HepG2 (cell line): Measurements from ENCODE around the gene TMOD3.

Experiments used
- CCAR2 ChIP-seq: fragments of 200-400 bp; formaldehyde crosslinking; optimal IDR thresholded peaks from 2 replicates; pipeline ENCODE3; 2018; ENCODE audit warnings: low read depth, mild to moderate bottlenecking, low read length, moderate library complexity
- EZH2 ChIP-seq: conservative IDR thresholded peaks from 2 replicates; pipeline ENCODE4 v1.6.1; 2012; ENCODE audit warnings: mild to moderate bottlenecking, low read depth, low read length, moderate library complexity
- NFIC ChIP-seq: IDR thresholded peaks from 2 replicates; pipeline ENCODE4 v1.6.1; 2012; ENCODE audit warnings: mild to moderate bottlenecking, low read length, inconsistent platforms
- ZNF253 ChIP-seq: sonication (generic); formaldehyde crosslinking; IDR thresholded peaks from 2 replicates; pipeline ENCODE4 v1.8.0; 2022; ENCODE audit warnings: mild to moderate bottlenecking, missing genetic modification reagents, borderline replicate concordance
- TF ChIP-seq, protein P1 (sequence below): sonication (generic); formaldehyde crosslinking; IDR thresholded peaks from 2 replicates; pipeline ENCODE4 v1.4.0; 2020; ENCODE audit warnings: missing genetic modification reagents, mild to moderate bottlenecking, borderline replicate concordance
- TF ChIP-seq, protein P2 (sequence below): sonication (generic); formaldehyde crosslinking; IDR thresholded peaks from 2 replicates; pipeline ENCODE4 v1.5.0; 2020; ENCODE audit warnings: mild to moderate bottlenecking, missing genetic modification reagents, moderate library complexity
- TF ChIP-seq, protein P3 (sequence below): sonication (generic); formaldehyde crosslinking; IDR thresholded peaks from 2 replicates; pipeline ENCODE4 v1.5.0; 2020; ENCODE audit warnings: missing genetic modification reagents
- TF ChIP-seq, protein P4 (sequence below), 2 experiments: IDR thresholded peaks; 2 replicates each; pipeline ENCODE4 v1.6.1; 2011 to 2012; ENCODE audit warnings: low read length in 2 of 2, borderline replicate concordance in 1 of 2, low read depth in 1 of 2, mild to moderate bottlenecking in 1 of 2, moderate library complexity in 1 of 2
- TF ChIP-seq, protein P5 (sequence below): sonication (generic); formaldehyde crosslinking; IDR thresholded peaks from 2 replicates; pipeline ENCODE4 v1.5.1; 2020; ENCODE audit warnings: missing genetic modification reagents, mild to moderate bottlenecking, borderline replicate concordance

DNA sequence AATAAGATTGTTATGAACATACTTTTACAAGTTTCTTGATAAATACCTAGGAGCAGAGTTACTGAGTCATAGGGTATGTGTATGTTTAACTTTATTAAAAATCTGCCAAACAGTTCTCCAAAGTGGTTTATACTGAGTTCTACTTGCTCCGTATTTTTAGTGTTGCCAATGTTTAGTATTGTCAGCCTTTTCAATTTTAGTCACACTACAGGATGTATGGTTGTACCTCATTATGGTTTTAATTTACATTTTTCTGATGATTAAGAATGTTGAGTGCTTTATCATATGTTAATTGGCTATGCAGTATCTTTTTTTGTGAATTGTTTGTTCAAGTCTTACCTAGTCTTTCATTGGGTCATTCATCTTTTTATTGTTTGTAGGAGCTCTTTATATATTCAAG lies 4.3 kb downstream of the TMOD3 start:
- TF ChIP-seq, protein P1, sequence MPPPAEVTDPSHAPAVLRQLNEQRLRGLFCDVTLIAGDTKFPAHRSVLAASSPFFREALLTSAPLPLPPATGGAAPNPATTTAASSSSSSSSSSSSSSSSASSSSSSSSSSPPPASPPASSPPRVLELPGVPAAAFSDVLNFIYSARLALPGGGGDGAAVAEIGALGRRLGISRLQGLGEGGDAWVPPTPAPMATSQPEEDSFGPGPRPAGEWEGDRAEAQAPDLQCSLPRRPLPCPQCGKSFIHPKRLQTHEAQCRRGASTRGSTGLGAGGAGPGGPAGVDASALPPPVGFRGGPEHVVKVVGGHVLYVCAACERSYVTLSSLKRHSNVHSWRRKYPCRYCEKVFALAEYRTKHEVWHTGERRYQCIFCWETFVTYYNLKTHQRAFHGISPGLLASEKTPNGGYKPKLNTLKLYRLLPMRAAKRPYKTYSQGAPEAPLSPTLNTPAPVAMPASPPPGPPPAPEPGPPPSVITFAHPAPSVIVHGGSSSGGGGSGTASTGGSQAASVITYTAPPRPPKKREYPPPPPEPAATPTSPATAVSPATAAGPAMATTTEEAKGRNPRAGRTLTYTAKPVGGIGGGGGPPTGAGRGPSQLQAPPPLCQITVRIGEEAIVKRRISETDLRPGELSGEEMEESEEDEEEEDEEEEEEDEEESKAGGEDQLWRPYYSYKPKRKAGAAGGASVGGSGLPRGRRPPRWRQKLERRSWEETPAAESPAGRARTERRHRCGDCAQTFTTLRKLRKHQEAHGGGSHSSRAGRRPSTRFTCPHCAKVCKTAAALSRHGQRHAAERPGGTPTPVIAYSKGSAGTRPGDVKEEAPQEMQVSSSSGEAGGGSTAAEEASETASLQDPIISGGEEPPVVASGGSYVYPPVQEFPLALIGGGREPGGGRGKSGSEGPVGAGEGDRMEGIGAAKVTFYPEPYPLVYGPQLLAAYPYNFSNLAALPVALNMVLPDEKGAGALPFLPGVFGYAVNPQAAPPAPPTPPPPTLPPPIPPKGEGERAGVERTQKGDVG (CRISPR knock-in tag) = no peak
- TF ChIP-seq CCAR2 = no peak
- TF ChIP-seq, protein P2, sequence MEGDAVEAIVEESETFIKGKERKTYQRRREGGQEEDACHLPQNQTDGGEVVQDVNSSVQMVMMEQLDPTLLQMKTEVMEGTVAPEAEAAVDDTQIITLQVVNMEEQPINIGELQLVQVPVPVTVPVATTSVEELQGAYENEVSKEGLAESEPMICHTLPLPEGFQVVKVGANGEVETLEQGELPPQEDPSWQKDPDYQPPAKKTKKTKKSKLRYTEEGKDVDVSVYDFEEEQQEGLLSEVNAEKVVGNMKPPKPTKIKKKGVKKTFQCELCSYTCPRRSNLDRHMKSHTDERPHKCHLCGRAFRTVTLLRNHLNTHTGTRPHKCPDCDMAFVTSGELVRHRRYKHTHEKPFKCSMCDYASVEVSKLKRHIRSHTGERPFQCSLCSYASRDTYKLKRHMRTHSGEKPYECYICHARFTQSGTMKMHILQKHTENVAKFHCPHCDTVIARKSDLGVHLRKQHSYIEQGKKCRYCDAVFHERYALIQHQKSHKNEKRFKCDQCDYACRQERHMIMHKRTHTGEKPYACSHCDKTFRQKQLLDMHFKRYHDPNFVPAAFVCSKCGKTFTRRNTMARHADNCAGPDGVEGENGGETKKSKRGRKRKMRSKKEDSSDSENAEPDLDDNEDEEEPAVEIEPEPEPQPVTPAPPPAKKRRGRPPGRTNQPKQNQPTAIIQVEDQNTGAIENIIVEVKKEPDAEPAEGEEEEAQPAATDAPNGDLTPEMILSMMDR = no peak
- TF ChIP-seq ZNF253 (CRISPR knock-in tag) = no peak
- TF ChIP-seq NFIC = no peak
- TF ChIP-seq, protein P3, sequence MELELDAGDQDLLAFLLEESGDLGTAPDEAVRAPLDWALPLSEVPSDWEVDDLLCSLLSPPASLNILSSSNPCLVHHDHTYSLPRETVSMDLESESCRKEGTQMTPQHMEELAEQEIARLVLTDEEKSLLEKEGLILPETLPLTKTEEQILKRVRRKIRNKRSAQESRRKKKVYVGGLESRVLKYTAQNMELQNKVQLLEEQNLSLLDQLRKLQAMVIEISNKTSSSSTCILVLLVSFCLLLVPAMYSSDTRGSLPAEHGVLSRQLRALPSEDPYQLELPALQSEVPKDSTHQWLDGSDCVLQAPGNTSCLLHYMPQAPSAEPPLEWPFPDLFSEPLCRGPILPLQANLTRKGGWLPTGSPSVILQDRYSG = no peak
- no peak for TF ChIP-seq EZH2
- TF ChIP-seq, protein P4, sequence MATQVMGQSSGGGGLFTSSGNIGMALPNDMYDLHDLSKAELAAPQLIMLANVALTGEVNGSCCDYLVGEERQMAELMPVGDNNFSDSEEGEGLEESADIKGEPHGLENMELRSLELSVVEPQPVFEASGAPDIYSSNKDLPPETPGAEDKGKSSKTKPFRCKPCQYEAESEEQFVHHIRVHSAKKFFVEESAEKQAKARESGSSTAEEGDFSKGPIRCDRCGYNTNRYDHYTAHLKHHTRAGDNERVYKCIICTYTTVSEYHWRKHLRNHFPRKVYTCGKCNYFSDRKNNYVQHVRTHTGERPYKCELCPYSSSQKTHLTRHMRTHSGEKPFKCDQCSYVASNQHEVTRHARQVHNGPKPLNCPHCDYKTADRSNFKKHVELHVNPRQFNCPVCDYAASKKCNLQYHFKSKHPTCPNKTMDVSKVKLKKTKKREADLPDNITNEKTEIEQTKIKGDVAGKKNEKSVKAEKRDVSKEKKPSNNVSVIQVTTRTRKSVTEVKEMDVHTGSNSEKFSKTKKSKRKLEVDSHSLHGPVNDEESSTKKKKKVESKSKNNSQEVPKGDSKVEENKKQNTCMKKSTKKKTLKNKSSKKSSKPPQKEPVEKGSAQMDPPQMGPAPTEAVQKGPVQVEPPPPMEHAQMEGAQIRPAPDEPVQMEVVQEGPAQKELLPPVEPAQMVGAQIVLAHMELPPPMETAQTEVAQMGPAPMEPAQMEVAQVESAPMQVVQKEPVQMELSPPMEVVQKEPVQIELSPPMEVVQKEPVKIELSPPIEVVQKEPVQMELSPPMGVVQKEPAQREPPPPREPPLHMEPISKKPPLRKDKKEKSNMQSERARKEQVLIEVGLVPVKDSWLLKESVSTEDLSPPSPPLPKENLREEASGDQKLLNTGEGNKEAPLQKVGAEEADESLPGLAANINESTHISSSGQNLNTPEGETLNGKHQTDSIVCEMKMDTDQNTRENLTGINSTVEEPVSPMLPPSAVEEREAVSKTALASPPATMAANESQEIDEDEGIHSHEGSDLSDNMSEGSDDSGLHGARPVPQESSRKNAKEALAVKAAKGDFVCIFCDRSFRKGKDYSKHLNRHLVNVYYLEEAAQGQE (IDR thresholded peaks at IDR 0.05; ENCODE audit: borderline replicate concordance in 1 of 2, low read depth in 1 of 2, low read length in 2 of 2) = no peak
- TF ChIP-seq, protein P5, sequence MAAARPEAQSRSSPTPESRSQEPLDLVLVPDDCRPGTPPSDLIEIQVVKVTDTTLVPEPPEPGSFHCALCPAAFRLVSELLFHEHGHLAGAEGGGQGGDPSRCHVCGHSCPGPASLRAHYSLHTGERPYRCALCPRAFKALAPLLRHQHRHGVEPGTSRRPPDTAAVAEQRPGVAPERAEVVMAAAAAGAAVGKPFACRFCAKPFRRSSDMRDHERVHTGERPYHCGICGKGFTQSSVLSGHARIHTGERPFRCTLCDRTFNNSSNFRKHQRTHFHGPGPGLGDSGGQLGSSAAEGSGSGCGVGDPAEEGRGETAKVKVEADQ (CRISPR knock-in tag) = no peak
